GM12878 (cell line): Measurements from ENCODE around the gene KRTAP10-3. TPM values are rescaled to one million over a fixed set of nuclear protein-coding genes. Genes with fewer than 3 reads are reported as not detected.

Source experiments
- ATAC-seq: fragments of 200-7000 bp; cut with Tn5 transposase; 3 replicates; pipeline ENCODE4 v1.9.1; 2020; ENCODE audit warnings: mild to moderate bottlenecking, moderate library complexity
- BruUV-seq: library from RNA; stranded (reverse); fragments of 400-500 nt; replicated peaks from 2 replicates; lab custom pipeline; 2021; lab: Mats Ljungman, UMichigan
- CTCF ChIA-PET: fragments of 300-600 bp; sonication (Branson Sonifier 250); formaldehyde crosslinking; extraction: SDS; loops from one replicate; lab custom pipeline; 2021; ENCODE audit warnings: inconsistent platforms; lab: Yijun Ruan, JAX
- POLR2A ChIA-PET: fragments of 350-600 bp; formaldehyde crosslinking; extraction: SDS; loops from one replicate; lab custom pipeline; 2021; ENCODE audit warnings: inconsistent platforms; lab: Charles Lee
- RAD21 ChIA-PET: fragments of 300-600 bp; sonication (Branson Sonifier 250); formaldehyde crosslinking; loops from one replicate; lab custom pipeline; 2023; ENCODE audit warnings: antibody characterized with exemption; ENCODE audit not compliant: unreplicated experiment; lab: Charles Lee
- SMC1A ChIA-PET: fragments of 300-600 bp; sonication (Branson Sonifier 250); formaldehyde crosslinking; loops from one replicate; lab custom pipeline; 2023; ENCODE audit not compliant: unreplicated experiment, uncharacterized antibody; lab: Charles Lee
- DNase-seq: peaks from one replicate; pipeline ENCODE4 v3.0.0-alpha.2; 2011; ENCODE audit warnings: low read depth, low spot score
- FAIRE-seq: peaks from 3 replicates; lab custom pipeline; 2011; peaks lifted over from hg19 to GRCh38; lab: Jason Lieb, UNC
- H2AFZ ChIP-seq: 2 replicates; pipeline ENCODE4 v1.6.0; 2011; ENCODE audit warnings: low read depth, low read length, control low read depth; ENCODE audit not compliant: control insufficient read depth
- H3K27ac ChIP-seq: 2 replicates; pipeline ENCODE4 v1.5.1; 2011; ENCODE audit warnings: control low read depth; ENCODE audit not compliant: control insufficient read depth, insufficient read depth
- H3K27me3 ChIP-seq, 2 experiments: replicated peaks in 1 of 2; 2 replicates each; pipeline versions ENCODE4 v1.6.0 to v1.6.1; 2011; ENCODE audit warnings: low read length in 1 of 2; ENCODE audit not compliant: control insufficient read depth in 2 of 2, insufficient read depth in 2 of 2
- H3K36me3 ChIP-seq, 2 experiments: 2 replicates each; pipeline ENCODE4 v1.5.1; 2011; ENCODE audit warnings: low read length in 1 of 2; ENCODE audit not compliant: control insufficient read depth in 2 of 2, insufficient read depth in 2 of 2
- H3K4me1 ChIP-seq: 2 replicates; pipeline ENCODE4 v1.6.1; 2011; ENCODE audit warnings: mild to moderate bottlenecking, low read length, moderate library complexity, mixed read lengths; ENCODE audit not compliant: control insufficient read depth, insufficient read depth
- H3K4me2 ChIP-seq: 2 replicates; pipeline ENCODE4 v1.6.0; 2011; ENCODE audit warnings: control low read depth; ENCODE audit not compliant: control insufficient read depth, insufficient read depth
- H3K4me3 ChIP-seq: fragments of 200-600 bp; sonication (generic); 2 replicates; pipeline ENCODE4 v1.5.1; 2016
- H3K79me2 ChIP-seq: 2 replicates; pipeline ENCODE4 v1.6.0; 2011; ENCODE audit warnings: low read length; ENCODE audit not compliant: control insufficient read depth, insufficient read depth
- H3K9ac ChIP-seq: 2 replicates; pipeline ENCODE4 v1.8.0; 2011; ENCODE audit warnings: low read length, control low read depth, mixed read lengths; ENCODE audit not compliant: control insufficient read depth, insufficient read depth
- H3K9me3 ChIP-seq: replicated peaks from 3 replicates; pipeline ENCODE4 v1.5.1; 2011; ENCODE audit warnings: mild to moderate bottlenecking, low read length; ENCODE audit not compliant: control insufficient read depth, insufficient read depth
- H4K20me1 ChIP-seq: 2 replicates; pipeline ENCODE4 v1.6.0; 2011; ENCODE audit not compliant: control insufficient read depth, insufficient read depth
- SMARCA5 ChIP-seq: fragments of 450-650 bp; IDR thresholded peaks from 2 replicates; pipeline ENCODE4 v1.6.1; 2017; ENCODE audit warnings: mild to moderate bottlenecking
- SPI1 ChIP-seq: IDR thresholded peaks from 2 replicates; pipeline ENCODE4 v1.6.1; 2011; ENCODE audit warnings: low read depth, mild to moderate bottlenecking, low read length, moderate library complexity, borderline replicate concordance; ENCODE audit not compliant: insufficient read depth
- ZBTB11 ChIP-seq: fragments of 450-650 bp; formaldehyde crosslinking; IDR thresholded peaks from 2 replicates; pipeline ENCODE4 v1.5.0; 2022; ENCODE audit warnings: mild to moderate bottlenecking, missing genetic modification characterization
- ZNF24 ChIP-seq: fragments of 450-650 bp; IDR thresholded peaks from 2 replicates; pipeline ENCODE4 v1.6.1; 2017; ENCODE audit warnings: antibody characterized with exemption, mild to moderate bottlenecking
- ZNF384 ChIP-seq: IDR thresholded peaks from 2 replicates; pipeline ENCODE4 v1.6.1; 2012; ENCODE audit warnings: low read depth, mild to moderate bottlenecking, low read length, improper control_type of control experiment, borderline replicate concordance
- WGBS: methylation state at CpG from one replicate; pipeline ENCODE4 v1.1.6; 2016; ENCODE audit warnings: low lambda C conversion rate; ENCODE audit not compliant: insufficient replicate concordance, insufficient coverage; ENCODE audit errors: missing lambda C conversion rate; 5-methylcytosine and 5-hydroxymethylcytosine counted together
- in situ Hi-C: fragments of 300-500 bp; cut with MboI; formaldehyde crosslinking; loops from 9 replicates; pipeline ENCODE4 v1.14.3; 2018; ENCODE audit warnings: mixed read lengths
- intact Hi-C: fragments of 100-400 bp; cut with micrococcal nuclease; formaldehyde crosslinking; loops from one replicate; pipeline ENCODE4 v1.14.2; 2022; ENCODE audit not compliant: unreplicated experiment
- polyA plus RNA-seq, 11 experiments: library from polyadenylated mRNA; depleted of rRNA in 4 of 11; unstranded in 6 of 11; stranded (reverse) in 5 of 11; fragments of >200 nt; fragmentation: Nextera tagmentation in 4 of 11; fragmentation: Illumina TruSeq in 1 of 11; extraction: Ambion mirVana in 4 of 11; extraction: Trizol in 1 of 11; gene quantifications; 1 replicate in 1 of 11; 2 replicates in 10 of 11; pipeline versions ENCODE4 v1.2.1 to v1.2.3, GENCODE V29; 2011 to 2016; ENCODE audit warnings: inconsistent platforms in 2 of 11, missing spikeins in 2 of 11, low read depth in 1 of 11
- total RNA-seq, 4 experiments: library from RNA; depleted of rRNA in 3 of 4; stranded (reverse); fragments of >200 nt in 3 of 4; fragmentation: Illumina TruSeq in 1 of 4; extraction: Trizol in 1 of 4; gene quantifications; 2 replicates each; pipeline versions ENCODE4 v1.2.1 to v1.2.3, GENCODE V29; 2013 to 2021

The KRTAP10-3 gene
- total and polyA plus RNA-seq, 10 of the 15 experiments (the other 5 are each of a cell fraction or from before 2014, with no cell fraction given): not detected

DNA sequence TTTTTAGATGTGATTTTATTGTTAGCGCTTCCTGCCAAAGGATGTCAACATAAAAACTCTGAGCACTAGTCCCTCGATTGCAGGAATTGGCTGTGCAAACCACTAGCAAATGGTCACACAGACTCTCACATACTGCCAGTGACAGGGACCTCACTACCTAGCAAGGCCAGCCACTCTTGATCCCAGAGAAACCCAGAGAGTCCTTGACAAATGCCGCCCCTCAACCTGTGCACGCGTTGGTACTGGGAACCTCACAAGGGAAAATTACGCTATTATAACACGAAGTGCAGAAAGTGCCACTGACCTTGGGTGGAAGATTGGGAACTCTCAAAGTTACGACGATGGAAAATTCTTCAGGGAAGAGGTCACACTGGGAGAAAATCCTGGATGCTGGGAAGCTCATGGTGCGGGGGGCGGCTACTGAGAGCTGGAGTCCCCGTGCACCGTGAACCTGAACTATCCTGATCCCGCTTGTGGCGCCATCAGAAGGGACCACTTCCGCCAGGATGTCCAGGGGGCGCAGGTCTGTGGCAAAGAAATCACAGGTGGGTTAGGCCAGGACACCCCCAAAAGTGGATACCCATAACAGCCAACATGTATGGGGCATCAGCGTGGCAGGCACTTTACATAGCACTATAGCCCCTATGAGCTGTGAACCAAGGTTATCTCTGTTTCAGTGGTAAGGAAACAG is 9.0 kb upstream of the KRTAP10-3 start:
- POLR2A ChIA-PET: no interaction called here

More for the DNA sequence above, 9.0 kb upstream of the KRTAP10-3 start:
- Histone ChIP-seq H3K36me3 (no peaks in the 10 kb centered on the region), H3K79me2 (no peaks in the 10 kb centered on the region), H3K4me2 (no peak overlapping the region), H3K9ac (no peak overlapping the region), H2AFZ (no peak overlapping the region), H3K27ac (no peak overlapping the region), H3K9me3 (no peaks in the 10 kb centered on the region; the same call in 1 of the 3 replicates), H3K4me1 (no peaks in the 10 kb centered on the region), H3K4me3 (no peak overlapping the region), H3K27me3 (no peaks in the 10 kb centered on the region), H4K20me1 (no peaks in the 10 kb centered on the region)
- TF ChIP-seq SMARCA5: no peak
- TF ChIP-seq ZNF24: no peak
- TF ChIP-seq SPI1: no peak
- no peak for TF ChIP-seq ZBTB11 (CRISPR knock-in tag)
- no peak for TF ChIP-seq ZNF384
- ChIA-PET SMC1A (no interaction called here), CTCF (no interaction called here), RAD21 (no interaction called here)
- ATAC-seq (no peak), DNase-seq (no peak), FAIRE-seq (no peak)
- no TSS peak for BruUV-seq
- 71% methylated on average over 18 of the region's 18 CpGs for WGBS
- in situ Hi-C loops: no loop called here
- intact Hi-C loops: no loop called here
